NT2/D1 (cell line): ENCODE measurements around the gene ABCF3.

ENCODE experiments used
- SUZ12 ChIP-seq: IDR thresholded peaks from 2 replicates; pipeline ENCODE4 v1.6.1; 2011; ENCODE audit not compliant: insufficient read length, insufficient read depth; ENCODE audit errors: extremely low read depth
- ZNF274 ChIP-seq: IDR thresholded peaks from 2 replicates; pipeline ENCODE4 v1.6.1; 2011; ENCODE audit warnings: mild to moderate bottlenecking, low read depth, low read length

DNA sequence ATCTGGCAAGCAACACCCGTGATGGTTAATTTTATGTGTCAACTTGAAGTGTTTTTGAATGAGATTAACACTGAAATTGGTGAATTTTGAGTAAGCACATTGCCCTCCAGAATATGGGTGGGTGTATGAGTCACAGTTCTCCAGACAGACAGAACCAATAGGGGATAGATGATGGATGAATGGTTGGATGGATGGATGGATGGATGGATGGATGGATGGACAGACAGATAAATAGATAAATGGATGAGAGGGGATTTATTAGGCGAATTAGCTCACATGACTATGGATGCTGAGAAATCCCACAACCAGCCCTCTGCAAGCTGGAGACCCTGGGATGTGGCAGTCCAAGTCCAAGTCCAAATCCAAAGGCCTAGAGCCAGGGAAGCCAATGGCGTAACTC, 37.9 kb downstream of the ABCF3 start:
- TF ChIP-seq SUZ12 (no peak), ZNF274 (no peak)
